NCI-H146 (cell line): Measurements from ENCODE around the gene PDS5B.
"Not testable (repeated sequence)": the region's sequence is repeated elsewhere in the genome, so short reads cannot be mapped to it uniquely, and the experiment has no call there.

Experiments
- DNase-seq: peaks from one replicate; lab custom pipeline; 2025; lab: John Stamatoyannopoulos, UW

Gene PDS5B

DNA sequence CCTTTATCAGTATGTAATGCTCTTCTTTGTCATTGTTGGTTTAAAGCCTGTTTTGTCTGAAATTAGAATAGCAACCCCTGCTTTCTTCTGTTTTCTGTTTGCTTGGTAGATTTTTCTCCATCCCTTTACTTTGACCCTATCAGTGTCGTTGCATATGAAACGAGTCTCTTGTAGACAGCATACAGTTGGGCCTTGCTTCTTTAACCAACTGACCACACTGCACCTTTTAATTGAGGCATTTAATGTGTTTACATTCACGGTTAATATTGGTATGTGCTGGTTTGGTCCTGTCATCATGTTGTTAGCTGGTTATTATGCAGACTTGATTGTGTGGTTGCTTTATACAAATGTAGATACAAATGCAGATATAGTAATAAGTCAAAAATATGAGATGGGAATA lies 71.1 kb downstream of the PDS5B start:
- DNase-seq: no peak

DNA sequence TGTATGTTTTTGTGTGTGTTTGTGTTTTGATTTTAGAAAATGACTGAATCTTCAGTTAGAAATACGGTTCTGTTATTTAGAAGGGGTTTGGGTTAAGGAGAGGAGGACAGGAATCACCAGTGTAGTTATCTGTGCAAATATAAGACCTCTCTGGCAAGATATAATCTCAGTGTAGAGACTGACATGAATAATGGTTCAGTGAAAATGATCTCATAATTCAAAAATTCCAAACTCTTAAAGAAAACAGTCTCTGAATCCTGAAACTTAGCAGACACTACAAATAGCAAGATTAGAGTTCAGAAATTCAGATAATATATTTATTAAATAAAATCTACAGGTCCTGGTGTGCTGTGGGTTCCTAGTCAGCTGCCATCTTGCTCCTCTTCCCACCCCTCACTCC lies 73.5 kb downstream of the PDS5B start:
- DNase-seq: no peak

DNA sequence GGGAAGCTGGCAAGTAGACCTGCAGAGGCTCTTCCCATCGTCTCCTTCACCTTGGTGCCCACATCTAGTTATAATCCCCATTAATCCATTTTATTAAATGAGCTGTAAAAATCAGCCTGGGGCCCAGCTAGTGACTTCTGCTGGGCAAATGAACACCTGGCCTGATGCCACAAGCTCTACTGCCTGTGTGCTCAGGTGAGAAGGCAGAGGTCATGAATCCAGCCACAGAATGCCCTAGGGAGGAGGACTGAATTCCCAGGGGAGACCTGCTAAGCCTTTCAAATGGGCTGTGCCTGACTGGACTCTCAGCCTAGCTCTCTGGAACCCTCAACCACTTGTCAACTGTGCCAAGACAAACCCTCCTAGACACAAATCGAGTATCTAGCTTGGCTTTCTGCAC lies 74.0 kb downstream of the PDS5B start:
- DNase-seq: peak; percentile 34

GRCh38 chr13:32661685-32662084 lies 75.4 kb downstream of the PDS5B start:
- no peak for DNase-seq

DNA sequence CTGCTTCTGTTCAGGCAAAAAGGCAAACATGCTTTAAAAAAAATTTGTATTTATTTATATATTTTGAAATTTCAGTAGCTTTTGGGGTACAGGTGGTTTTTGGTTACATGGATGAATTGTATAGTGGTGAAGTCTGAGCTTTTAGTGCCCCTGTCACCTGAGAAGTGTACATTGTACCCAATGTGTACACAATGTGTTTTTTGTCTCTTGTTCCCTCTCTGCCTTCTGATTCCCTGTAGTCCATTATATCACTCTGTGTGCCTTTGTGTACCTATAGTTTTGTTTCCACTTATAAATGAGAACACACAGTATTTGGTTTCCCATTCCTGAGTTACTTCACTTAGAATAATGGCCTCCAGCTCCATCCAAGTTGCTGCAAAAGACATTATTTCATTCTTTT lies 77.4 kb downstream of the PDS5B start:
- peak; percentile 65 for DNase-seq

- no peak for DNase-seq
Measured at GRCh38 chr13:32666990-32667571, 80.8 kb downstream of the PDS5B start.

GRCh38 chr13:32669030-32669646 lies 82.9 kb downstream of the PDS5B start:
- peak; percentile 63 for DNase-seq

DNA sequence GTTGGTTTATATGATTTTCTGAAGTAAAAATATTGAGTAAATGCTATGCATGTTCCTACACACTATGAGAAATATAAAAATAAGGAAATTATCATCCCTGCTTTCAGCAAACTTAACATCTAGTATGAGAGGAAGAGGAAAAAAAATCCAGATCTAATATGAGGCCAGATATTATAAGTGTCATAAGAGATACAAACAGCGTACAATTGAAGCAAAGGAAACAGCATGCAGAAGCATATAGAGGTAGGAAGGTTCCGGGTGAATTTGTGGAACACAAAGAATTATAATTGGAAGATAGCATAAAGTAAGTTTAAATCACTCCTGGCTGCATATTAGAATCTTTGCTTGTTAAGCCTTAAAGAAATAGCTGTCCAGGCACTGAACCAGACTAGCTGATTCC lies 88.3 kb downstream of the PDS5B start:
- no peak for DNase-seq

DNA sequence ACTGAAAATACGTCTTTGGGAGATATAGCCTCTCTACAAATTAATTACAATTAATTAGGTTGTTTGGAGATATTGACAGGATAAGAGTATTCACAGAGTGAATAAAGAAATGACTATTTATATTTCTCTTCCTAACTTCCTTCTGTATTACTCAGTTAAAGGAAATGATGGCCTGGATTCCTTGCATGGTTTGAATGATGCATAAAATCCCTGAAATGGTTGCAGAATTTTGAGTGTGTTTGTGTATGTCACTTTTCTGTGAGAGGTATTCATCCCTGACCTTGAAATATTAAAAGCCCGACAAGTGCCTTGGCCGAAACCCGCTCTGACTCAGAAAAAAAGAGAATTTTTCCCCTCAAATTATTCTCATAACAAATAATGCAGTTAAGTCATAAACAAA lies 90.0 kb downstream of the PDS5B start:
- DNase-seq: no peak

DNA sequence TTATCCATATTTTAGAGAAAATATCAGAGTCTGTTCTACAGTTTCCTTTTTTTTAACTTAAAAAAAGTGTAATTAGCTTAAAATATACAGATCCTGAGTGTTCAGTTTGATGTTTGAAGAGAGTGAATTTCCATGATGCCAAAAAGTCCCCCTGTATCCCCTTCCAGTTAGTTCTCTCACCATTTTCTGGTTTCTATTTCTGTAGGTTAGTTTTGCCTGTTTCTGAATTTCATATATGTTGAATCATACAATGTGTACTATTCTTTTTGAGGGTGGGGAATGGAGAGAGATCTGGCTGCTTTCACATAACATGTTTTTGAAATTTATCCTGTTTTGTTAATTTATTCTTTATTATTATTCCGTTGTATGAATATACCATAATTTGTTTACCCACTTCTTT lies 95.9 kb downstream of the PDS5B start:
- DNase-seq: no peak

DNA sequence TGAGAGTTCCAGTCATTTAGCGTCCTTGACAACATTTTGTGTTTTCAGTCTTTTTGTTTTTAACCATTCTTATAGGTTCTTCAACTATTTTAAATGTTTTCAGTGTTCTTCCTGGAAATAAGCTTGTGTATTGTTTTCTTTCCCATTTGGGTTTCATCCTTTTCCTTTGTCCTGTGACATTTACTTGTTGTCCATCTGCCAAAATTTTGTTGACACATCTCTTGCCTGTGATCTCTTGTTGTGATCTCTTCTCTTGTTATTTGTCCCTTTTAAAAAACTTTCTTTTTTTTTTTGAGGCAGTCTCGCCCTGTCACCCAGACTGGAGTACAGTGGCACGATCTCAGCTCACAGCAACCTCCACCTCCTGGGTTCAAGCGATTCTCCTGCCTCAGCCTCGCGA lies 96.5 kb downstream of the PDS5B start:
- DNase-seq: no peak

DNA sequence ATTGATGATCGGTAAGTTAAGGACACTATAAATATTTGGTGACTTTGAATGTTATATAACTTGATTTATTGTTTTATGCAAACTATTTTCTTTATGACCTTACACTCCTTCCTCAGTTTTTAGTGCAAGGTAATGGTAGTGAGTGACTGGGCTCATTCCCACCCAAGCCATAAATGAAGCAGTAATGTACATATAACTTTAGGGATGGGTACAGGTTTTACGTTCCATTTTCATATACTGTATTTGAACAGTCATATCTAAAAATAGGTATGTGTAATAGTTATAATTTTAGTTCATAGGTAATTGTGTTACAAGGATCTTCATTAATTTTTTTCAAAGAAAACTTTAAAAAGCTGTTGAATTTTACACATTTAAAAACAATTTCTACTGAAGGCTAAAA lies 101.0 kb downstream of the PDS5B start:
- DNase-seq: no peak

GRCh38 chr13:32695602-32696250 lies 109.5 kb downstream of the PDS5B start:
- DNase-seq: no peak

DNA sequence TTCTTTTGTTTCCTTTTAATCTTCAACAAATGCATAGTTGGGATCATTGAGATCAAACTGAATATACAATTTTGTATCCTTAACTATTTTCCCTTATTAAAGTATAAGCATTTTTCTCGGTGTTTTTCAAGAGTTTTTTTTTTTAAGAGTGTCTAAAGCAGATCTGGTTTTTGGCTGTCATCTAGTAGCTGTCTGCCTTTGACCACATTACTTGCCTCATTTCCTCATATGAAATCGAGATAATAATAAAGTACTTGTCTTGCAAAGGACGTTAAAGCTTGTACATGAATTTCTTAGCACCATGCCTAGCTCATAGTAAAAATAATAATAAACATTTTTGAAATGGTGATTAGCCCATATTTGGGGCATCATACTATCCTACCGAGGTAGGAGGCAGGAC lies 121.2 kb downstream of the PDS5B start:
- DNase-seq: no peak

DNA sequence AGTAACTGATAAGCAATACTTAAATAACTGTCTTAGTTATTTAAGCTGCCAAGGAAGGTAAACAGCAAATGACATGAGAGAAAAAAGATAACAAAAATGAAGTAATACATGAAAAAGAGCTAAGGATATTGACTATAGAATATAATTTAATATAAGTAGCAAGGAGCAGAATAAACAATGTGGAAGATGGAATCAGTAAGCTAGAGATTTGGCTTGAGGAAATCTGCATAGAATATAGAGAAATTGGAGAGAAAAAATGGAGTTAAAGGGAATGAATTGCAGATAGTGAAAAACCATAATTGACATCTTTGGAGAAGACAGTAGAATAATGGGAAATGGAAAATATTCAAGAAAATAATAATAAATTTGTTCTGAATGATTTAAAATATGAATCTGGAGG lies 127.1 kb downstream of the PDS5B start:
- no peak for DNase-seq

DNA sequence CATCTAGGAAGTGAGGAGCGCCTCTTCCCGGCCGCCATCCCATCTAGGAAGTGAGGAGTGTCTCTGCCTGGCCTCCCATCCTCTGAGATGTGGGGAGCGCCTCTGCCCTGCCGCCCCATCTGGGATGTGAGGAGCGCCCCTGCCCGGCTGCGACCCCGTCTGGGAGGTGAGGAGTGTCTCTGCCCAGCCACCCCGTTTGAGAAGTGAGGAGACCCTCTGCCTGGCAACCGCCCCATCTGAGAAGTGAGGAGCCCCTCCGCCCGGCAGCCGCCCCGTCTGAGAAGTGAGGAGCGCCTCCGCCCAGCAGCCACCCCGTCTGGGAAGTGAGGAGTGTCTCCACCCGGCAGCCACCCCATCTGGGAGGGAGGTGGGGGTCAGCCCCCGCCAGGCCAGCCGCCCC lies 129.9 kb downstream of the PDS5B start:
- DNase-seq: not testable (repeated sequence)

- DNase-seq: no peak
Measured at GRCh38 chr13:32720026-32720425, 133.8 kb downstream of the PDS5B start.

DNA sequence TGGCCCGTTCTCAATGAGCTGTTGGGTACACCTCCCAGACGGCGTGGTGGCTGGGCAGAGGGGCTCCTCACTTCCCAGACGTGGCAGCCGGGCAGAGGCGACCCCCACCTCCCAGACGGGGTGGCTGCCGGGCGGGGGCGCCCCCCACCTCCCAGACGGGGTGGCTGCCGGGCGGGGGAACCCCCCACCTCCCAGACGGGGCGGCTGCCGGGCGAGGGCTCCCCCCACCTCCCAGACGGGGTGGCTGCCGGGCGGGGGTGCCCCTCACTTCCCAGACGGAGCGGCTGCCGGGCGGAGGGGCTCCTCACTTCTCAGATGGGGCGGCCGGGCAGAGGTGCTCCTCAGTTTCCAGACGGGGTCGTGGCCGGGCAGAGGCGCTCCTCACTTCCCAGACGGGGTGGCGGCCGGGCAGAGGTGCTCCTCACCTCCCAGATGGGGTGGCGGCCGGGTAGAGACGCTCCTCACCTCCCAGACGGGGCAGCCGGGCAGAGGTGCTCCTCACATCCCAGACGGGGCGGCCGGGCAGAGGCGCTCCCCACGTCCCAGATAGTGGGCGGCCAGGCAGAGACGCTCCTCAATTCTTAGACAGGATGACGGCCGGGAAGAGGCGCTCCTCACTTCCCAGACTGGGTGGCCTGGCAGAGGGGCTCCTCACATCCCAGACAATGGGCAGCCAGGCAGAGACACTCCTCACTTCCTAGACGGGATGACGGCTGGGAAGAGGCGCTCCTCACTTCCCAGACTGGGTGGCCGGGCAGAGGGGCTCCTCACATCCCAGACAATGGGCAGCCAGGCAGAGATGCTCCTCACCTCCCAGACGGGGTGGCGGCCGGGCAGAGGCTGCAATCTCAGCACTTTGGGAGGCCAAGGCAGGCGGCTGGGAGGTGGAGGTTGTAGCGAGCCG lies 135.1 kb downstream of the PDS5B start:
- not testable (repeated sequence) for DNase-seq

DNA sequence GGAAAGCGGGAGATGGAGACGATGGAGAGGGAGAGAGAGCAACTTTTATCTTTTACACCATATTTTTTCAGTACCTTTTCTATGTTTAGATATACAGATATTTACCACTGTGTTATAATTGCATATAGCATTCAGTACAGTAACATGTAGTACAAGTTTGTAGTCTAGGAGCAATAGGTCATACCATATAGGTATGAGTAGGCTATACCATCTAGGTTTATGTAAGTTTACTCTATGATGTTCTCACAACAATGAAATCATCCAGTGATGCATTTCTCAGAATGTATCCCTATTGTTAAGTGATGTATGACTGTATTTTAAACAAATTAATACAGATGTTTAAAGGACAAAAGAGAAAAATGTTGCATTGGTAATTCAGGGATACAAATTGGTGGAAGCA lies 136.1 kb downstream of the PDS5B start:
- DNase-seq: no peak

DNA sequence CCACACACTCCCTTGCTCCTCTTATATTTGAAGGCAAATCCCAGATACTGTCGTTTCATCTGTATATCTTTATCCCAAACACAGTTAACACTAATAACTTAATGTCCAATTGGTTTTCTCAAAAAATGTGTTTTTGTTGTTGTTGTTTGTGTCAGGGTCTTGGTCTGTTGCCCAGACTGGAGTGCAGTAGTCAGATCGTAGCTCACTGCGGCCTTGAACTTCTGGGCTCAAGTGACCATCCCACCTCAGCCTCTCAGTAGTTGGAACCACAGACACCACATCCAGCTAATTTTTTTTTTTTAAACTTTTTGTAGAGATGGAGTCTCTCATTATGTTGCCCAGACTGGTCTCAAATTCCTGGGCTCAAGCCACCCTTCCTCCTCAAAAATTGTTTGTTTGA lies 137.7 kb downstream of the PDS5B start:
- DNase-seq: no peak

DNA sequence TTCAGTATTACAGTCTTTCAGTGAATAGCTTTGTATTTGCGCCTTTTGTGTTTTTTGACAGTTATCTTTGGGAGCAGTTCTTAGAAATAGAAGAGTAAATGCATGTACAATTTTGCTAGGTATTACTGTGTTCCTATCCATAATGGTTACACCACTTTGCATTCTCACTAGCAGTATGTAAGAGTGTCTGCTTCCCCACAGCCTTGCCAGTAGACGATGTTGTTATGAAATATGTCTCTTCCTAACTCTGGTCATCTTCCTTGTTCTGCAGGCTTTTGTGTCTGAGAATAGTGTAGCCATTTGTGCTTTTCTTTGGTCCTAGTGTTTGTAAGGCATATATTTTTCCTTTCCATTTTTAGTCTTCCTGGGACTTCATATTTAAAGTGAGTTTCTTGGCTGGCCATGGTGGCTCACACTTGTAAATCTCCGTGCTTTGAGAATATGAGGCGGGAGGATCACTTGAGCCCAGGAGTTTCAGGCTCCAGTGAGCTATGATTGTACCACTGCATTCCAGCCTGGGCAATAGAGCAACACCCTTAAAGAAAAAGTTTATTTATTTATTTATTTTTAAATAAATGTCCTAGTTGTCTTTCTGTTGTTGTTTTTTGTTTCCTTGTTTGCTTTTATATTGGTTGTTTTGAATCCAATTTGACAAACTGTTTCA lies 140.3 kb downstream of the PDS5B start:
- DNase-seq: no peak

DNA sequence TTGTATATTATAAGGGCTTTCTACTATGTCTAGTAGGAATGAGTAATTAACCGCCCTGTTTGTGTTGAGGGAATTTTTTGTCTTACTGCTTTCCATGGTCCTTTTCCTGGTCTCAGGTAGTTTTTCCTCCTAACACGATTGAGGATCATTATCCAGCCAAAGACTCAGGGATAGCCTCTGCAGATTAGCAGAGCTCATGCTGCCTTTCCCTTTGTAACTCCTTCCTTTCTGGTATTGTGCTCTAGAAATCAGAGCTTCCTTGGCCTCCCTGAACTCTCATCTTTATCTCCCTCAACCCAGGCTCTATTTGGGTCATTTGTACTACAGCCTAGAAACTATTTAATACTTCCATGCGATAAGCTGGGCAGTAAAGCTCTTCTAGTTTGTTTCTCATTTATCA lies 142.1 kb downstream of the PDS5B start:
- DNase-seq: no peak
